SW 1271 (cell line): ENCODE data around the gene NAGA.

ENCODE experiments used
- DNase-seq, 2 experiments: peaks; one replicate each; lab custom pipeline; 2025; lab: John Stamatoyannopoulos, UW

The NAGA gene

DNA sequence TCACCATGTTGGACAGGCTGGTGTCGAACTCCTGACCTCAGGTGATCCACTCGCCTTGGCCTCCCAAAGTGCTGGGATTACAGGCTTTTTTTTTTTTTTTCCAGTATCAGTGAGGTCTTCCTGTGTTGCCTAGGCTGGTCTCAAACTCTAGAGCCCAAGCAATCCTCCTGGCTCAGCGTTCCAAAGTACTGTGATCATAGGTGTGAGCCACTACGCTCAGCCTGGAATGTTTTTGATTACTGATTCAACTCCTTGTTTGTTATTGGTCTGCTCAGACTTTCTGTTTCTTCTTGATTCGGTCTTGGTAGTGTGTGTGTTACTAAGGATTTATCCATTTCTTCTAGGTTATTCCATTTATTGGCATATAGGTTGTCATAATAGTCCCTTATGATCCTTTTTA, 31.3 kb downstream of the NAGA start:
- no peak for DNase-seq

DNA sequence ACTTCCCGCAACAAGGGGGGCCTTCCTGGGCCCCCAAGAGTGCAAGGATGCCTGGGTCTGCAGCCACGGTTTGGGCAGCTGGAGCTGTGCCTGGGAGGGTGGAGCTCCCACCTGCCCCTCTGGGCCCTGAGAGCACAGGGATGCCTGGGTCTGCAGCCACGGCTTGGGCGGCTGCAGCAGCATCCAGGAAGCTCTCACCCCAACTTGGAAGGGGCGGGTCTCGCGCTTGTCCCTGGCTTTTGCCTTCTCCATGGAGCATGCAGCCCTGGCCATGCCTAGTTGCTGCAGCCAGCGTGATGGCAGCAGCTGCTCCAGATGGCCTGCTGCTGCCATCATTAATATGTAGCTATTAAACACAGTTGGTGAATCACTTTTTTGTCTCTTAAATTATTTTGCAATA, 35.4 kb downstream of the NAGA start:
- DNase-seq, result no peak

DNA sequence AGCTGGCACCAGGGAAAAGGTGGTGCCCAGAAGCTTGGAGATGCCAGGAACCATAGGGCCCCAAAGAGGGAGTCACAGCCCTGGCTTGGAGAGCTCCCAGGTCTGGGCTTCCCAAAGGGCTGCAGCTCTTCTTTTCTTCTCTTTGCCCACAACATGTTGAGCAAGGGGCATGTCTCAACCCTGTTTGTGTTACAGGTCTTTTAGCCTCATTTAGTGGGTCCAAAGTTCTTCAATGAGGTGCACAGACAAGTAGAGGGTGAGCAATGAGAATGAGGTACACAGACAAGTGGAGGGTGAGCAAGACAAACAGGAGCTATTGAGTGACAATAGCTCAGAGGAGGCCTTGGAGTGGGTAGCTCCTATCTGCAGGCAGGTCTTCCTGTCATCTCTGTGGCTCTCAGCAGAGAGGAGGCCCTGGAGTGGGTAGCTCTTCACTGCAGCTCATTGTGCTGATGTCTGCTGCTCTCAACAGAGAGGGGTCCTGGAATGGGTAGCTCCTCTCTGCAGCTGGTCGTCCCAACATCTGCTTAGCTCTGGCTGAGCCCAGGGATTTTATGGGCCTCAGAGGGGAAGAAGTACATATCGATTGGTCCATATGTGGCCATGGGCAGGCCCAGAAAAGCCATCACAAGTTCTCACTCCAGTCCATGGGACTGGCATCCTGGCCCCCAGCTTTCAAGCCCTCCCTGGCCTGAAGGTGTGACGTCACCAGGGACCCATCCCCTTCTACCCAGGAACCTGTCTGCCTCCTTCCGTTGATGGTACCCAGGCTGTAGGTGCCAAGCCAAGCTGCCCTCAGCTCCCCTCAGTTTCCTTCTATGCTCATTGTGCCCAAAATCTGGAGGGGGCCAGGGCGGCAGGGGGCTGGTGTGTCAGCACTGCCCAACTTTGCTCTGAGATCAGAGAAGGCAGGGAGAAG, 37.1 kb downstream of the NAGA start:
- DNase-seq, result no peak

DNA sequence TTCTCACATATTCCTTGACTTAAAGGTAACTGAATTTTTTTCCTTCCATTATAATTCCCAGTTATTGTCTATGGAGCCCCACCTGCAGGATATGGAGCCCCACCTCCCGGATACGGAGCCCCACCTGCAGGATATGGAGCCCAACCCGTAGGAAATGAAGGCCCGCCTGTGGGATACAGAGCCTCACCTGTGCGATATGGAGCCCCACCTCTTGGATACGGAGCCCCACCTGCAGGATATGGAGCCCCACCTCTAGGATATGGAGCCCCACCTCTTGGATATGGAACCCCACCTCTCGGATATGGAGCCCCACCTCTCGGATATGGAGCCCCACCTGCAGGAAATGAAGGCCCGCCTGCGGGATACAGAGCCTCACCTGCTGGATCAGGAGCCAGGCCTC, 43.9 kb downstream of the NAGA start:
- no peak for DNase-seq

DNA sequence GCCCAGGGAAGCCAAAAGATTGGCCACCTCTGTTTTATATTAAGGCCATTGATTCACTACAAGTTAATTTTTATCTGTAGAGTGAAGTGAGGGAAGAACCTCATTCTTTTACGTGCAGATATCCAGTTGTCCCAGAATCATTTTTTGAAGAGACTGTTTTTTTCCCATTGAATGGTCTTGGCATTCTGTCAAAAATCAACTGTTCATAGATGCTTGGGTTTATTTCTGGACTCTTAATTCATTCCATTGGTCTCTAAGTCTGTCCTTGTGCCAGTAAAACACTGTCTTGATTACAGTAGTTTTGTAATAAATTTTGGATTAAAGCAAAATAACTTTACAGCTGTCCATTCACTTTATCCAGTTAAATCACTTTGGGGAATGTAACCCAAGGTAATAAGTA, 45.2 kb downstream of the NAGA start:
- no peak for DNase-seq

DNA sequence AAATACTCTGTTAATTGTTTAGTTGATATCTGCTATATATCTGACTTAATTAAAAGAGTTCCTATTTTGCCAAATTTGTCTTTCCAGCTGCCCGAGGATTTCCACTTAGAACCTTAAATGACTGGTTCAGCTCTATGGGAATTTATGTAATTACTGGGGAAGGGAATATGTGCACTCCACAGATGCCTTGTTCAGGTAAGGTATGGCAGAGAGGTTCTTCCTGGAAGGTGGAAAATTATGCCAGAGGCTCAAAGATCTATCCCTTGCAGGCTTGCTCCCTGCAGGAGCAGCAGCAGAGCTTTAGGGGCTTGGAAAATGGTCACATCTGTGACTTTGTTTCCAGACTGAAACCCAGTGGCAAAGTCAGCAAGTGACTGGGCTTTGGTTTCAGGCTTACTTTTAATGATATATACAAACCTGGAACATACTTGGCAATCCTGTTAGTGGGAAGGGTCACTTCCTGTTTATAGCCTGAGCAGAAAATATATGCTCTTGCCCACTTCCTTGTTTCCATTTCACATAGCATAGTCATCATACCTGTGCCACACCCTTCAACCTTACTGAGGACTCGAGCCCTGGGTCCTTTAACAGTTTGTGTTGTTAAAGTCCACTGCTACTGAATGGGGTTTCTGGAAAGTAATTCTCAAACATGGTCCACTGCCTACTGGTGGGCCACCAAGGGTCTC, 48.3 kb downstream of the NAGA start:
- DNase-seq, result no peak

DNA sequence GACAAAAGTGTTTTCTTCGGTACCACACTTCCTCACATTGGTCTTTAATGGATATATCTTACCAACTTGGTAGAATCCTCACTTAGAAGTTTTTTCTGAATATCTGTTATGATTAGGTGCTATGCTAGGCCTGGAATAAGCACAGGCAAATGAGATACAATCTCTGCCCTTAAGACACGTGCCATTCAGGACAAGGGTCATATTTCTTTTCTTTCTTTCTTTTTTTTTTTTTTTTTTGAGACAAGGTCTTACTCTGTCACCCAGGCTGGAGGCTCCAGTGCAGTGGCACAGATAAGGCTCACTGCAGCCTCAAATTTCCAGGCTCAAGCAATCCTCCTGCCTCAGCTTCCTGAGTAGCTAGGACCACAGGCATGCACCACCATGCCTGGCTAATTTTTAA, 49.0 kb downstream of the NAGA start:
- DNase-seq, result no peak

DNA sequence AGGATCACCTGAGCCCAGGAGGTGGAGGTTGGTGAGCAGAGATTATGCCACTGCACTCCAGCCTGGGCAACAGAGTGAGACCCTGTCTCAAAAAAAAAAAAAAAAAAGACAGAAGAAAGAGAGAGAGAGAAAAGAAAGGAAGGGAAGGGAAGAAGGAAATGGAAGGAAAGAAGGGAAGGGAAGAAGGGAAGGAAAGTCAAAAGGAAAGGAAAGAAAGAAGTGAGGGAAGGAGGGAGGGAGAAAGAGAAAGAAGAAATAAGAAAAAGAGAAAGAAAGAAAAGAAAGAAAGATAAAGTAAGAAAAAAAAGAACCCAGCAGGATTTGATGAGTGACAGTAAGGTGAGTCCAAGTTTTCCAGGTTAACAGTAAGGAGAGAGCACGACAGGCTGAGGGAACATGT, 52.4 kb downstream of the NAGA start:
- DNase-seq, result no peak

DNA sequence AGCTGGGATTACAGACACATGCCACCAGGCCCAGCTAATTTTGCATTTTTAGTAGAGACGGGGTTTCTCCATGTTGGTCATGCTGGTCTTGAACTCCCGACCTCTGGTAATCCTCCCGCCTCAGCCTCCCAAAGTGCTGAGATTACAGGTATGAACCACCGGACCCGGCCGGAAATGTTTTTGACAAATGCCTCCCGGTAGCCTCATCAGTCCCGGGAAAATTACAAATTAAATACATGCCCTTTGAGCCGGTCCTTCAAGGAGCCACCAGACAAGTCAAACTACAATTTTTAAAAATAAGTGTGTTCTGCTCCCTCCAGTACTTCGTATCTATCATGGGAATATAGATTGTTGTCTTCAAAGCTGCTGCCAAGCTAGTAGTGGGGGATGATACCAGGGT, 54.5 kb downstream of the NAGA start:
- no peak for DNase-seq

DNA sequence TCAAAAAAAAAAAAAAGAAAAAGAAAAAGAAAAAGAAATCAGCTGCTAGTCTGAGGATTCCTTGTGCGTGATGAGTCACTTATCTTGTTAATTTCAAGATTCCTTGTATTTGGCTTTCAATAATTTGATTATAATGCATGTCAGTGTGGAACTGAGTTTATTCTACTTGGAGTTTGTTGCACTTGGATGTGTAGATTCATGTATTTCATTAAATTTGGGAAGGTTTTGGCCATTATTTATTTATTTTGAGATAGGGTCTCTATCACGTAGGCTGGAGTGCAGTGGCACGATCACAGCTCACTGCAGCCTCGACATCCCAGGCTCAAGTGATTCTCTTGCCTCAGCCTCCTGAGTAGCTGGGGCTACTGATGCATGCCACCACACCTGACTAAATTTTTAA, 57.2 kb downstream of the NAGA start:
- no peak for DNase-seq

DNA sequence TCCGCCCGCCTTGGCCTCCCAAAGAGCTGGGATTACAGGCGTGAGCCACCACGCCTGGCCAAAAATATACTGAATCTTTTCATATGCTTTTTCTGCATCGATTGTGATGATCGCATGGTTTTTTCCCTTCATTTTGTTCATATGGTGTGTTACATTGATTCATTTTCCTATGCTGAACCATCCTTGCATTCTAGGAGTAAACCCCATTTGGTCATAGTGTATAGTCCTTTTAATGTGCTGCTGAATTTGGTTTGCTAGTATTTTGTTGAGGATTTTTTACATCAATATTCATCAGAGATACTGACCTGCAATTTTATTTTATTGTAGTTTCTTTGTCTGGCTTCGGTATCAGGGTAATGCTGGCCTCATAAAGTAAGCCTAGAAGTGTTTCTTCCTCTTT, 59.8 kb downstream of the NAGA start:
- no peak for DNase-seq
